Hematopoietic multipotent progenitor cell (in vitro differentiated cells): Measurements from ENCODE around the gene GFPT1. TPM values are rescaled to one million over a fixed set of nuclear protein-coding genes. Genes with fewer than 3 reads are reported as not detected.
"Not testable (repeated sequence)": the region's sequence is repeated elsewhere in the genome, so short reads cannot be mapped to it uniquely, and the experiment has no call there.

ENCODE experiments used
- DNase-seq, 3 donors: peaks; one replicate each; pipeline ENCODE4 v3.0.0-alpha.2; 2011 to 2015; ENCODE audit warnings: low read depth in 2 of 3, low spot score in 2 of 3
- total RNA-seq: library from RNA; depleted of rRNA; stranded (reverse); fragments of >200 nt; gene quantifications from one replicate; pipeline ENCODE4 v1.2.3, GENCODE V29; 2012

GFPT1 gene
- total RNA-seq, 1 donor = 4.6 TPM

- DNase-seq = no peak
Observed at GRCh38 chr2:69384618-69385081, 2.4 kb downstream of the GFPT1 start.

- no peak for DNase-seq
Observed at GRCh38 chr2:69383176-69383812, 3.7 kb downstream of the GFPT1 start.

- DNase-seq = no peak
Observed at GRCh38 chr2:69382547-69382946, 4.5 kb downstream of the GFPT1 start.

- peak in 2 of 3 donors; percentile 14 to 17 for DNase-seq
Observed at GRCh38 chr2:69381337-69381737, 5.7 kb downstream of the GFPT1 start.

GRCh38 chr2:69380072-69380917 lies 6.7 kb downstream of the GFPT1 start:
- no peak for DNase-seq

GRCh38 chr2:69376403-69376802 lies 10.6 kb downstream of the GFPT1 start:
- no peak for DNase-seq

- peak in 2 of 3 donors; percentile 25 to 53 for DNase-seq
Observed at GRCh38 chr2:69375494-69376353, 11.3 kb downstream of the GFPT1 start.

GRCh38 chr2:69372767-69373166 lies 14.3 kb downstream of the GFPT1 start:
- no peak for DNase-seq

GRCh38 chr2:69369802-69370201 lies 17.2 kb downstream of the GFPT1 start:
- no peak for DNase-seq

GRCh38 chr2:69368588-69368987 lies 18.4 kb downstream of the GFPT1 start:
- DNase-seq = no peak

GRCh38 chr2:69359371-69359770 lies 27.7 kb downstream of the GFPT1 start:
- DNase-seq = no peak

- no peak for DNase-seq
Observed at GRCh38 chr2:69358914-69359313, 28.1 kb downstream of the GFPT1 start.

- DNase-seq = no peak
Observed at GRCh38 chr2:69356471-69356870, 30.6 kb downstream of the GFPT1 start.

- DNase-seq = not testable (repeated sequence)
Observed at GRCh38 chr2:69354976-69355375, 32.1 kb downstream of the GFPT1 start.

GRCh38 chr2:69353360-69353759 lies 33.7 kb downstream of the GFPT1 start:
- no peak for DNase-seq

GRCh38 chr2:69348781-69349180 lies 38.2 kb downstream of the GFPT1 start:
- DNase-seq = no peak

- DNase-seq = no peak
Observed at GRCh38 chr2:69345434-69345833, 41.6 kb downstream of the GFPT1 start.

GRCh38 chr2:69344305-69344704 lies 42.7 kb downstream of the GFPT1 start:
- no peak for DNase-seq

GRCh38 chr2:69340101-69340775 lies 46.8 kb downstream of the GFPT1 start:
- no peak for DNase-seq

- no peak for DNase-seq
Observed at GRCh38 chr2:69335311-69335710, 51.7 kb downstream of the GFPT1 start.

GRCh38 chr2:69333352-69333751 lies 53.7 kb downstream of the GFPT1 start:
- no peak for DNase-seq
